Thyroid gland (tissue), 4 donors: ENCODE results near the gene ANO2. TPM values are rescaled to one million over a fixed set of nuclear protein-coding genes. Genes with fewer than 3 reads are reported as not detected.

ENCODE experiments used
- DNase-seq, 2 donors: peaks; one replicate each; pipeline ENCODE4 v3.0.0-alpha.2; 2019
- H3K27ac ChIP-seq, 3 donors: fragments of 200-600 bp; sonication (generic); 1 replicate in 2 of 3; 2 replicates in 1 of 3; pipeline ENCODE4 v1.5.1; 2016 to 2019; ENCODE audit warnings: mild to moderate bottlenecking in 1 of 3, moderate library complexity in 1 of 3
- H3K27me3 ChIP-seq: fragments of 200-600 bp; sonication (generic); one replicate; pipeline ENCODE4 v1.5.1; 2019
- H3K36me3 ChIP-seq, 2 donors: fragments of 200-600 bp; sonication (generic); one replicate each; pipeline ENCODE4 v1.5.1; 2016 to 2019
- H3K4me1 ChIP-seq, 2 donors: fragments of 200-600 bp; sonication (generic); one replicate each; pipeline ENCODE4 v1.5.1; 2017 to 2019
- H3K4me3 ChIP-seq, 3 donors: fragments of 200-600 bp; sonication (generic); replicated peaks in 1 of 3; 1 replicate in 2 of 3; 2 replicates in 1 of 3; pipeline ENCODE4 v1.5.1; 2016; ENCODE audit warnings: mild to moderate bottlenecking in 1 of 3
- H3K9me3 ChIP-seq: fragments of 200-600 bp; sonication (generic); one replicate; pipeline ENCODE4 v1.5.1; 2017
- POLR2A ChIP-seq, 2 donors: fragments of 450-650 bp; IDR thresholded peaks; one replicate each; pipeline ENCODE4 v1.6.1; 2017; ENCODE audit warnings: antibody characterized with exemption in 2 of 2, mild to moderate bottlenecking in 2 of 2, moderate library complexity in 1 of 2
- WGBS, 2 donors: methylation state at CpG; one replicate each; pipeline ENCODE4 v1.1.5; 2017; 5-methylcytosine and 5-hydroxymethylcytosine counted together
- intact Hi-C: fragments of 100-400 bp; cut with DNase I; formaldehyde crosslinking; loops from one replicate; pipeline ENCODE4 v1.15.1; 2023
- total RNA-seq, 4 donors: library from RNA; depleted of rRNA; stranded (reverse); fragments of >200 nt; gene quantifications; one replicate each; pipeline ENCODE4 v1.2.3, GENCODE V29; 2016
- TF ChIP-seq, protein P1 (sequence below), 6 experiments: fragments of 200-600 bp in 3 of 6; fragments of 450-650 bp in 3 of 6; sonication (generic) in 3 of 6; IDR thresholded peaks; one replicate each; pipeline ENCODE4 v1.5.1; 2016 to 2019; ENCODE audit warnings: antibody characterized with exemption in 6 of 6, mild to moderate bottlenecking in 2 of 6, inconsistent platforms in 1 of 6, moderate library complexity in 1 of 6

Gene ANO2
- total RNA-seq, 4 donors from 2014 or later = 0.78 to 7.0 (median 2.2) TPM

DNA sequence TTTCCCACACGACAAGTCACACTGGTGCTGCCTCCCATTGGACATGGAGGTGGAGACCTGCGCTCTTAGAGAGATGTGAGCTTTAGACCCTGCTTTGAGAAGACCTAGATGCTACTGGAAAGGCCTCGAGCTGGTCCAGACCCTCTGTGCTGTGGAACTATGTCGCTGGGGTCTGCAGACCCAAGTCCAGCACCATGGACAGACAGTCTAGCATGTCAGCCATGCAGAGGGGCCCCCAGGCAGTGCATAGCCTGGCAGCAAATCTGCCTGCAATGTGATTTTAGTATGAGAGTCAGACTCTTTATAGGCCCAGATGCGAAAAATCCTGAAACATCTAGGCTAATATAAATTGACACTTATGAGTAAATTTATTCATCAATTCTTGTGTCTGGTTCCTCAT lies 371.7 kb downstream of the ANO2 start:
- no peaks in the 10 kb centered on the region for H3K4me1 ChIP-seq
- H3K27ac ChIP-seq = no peak overlapping the region
- no peaks in the 10 kb centered on the region for H3K27me3 ChIP-seq
- no peaks in the 10 kb centered on the region for H3K36me3 ChIP-seq
- no peaks in the 10 kb centered on the region for H3K9me3 ChIP-seq
- TF ChIP-seq, protein P1, sequence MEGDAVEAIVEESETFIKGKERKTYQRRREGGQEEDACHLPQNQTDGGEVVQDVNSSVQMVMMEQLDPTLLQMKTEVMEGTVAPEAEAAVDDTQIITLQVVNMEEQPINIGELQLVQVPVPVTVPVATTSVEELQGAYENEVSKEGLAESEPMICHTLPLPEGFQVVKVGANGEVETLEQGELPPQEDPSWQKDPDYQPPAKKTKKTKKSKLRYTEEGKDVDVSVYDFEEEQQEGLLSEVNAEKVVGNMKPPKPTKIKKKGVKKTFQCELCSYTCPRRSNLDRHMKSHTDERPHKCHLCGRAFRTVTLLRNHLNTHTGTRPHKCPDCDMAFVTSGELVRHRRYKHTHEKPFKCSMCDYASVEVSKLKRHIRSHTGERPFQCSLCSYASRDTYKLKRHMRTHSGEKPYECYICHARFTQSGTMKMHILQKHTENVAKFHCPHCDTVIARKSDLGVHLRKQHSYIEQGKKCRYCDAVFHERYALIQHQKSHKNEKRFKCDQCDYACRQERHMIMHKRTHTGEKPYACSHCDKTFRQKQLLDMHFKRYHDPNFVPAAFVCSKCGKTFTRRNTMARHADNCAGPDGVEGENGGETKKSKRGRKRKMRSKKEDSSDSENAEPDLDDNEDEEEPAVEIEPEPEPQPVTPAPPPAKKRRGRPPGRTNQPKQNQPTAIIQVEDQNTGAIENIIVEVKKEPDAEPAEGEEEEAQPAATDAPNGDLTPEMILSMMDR (IDR thresholded peaks at IDR 0.05) = no peak
- no peak for TF ChIP-seq POLR2A (IDR thresholded peaks at IDR 0.05)
- 82 to 92% methylated on average over 5 of the region's 5 CpGs for WGBS, 2 donors
- no peak for DNase-seq
- no peak overlapping the region for H3K4me3 ChIP-seq
- intact Hi-C loops = no loop called here

DNA sequence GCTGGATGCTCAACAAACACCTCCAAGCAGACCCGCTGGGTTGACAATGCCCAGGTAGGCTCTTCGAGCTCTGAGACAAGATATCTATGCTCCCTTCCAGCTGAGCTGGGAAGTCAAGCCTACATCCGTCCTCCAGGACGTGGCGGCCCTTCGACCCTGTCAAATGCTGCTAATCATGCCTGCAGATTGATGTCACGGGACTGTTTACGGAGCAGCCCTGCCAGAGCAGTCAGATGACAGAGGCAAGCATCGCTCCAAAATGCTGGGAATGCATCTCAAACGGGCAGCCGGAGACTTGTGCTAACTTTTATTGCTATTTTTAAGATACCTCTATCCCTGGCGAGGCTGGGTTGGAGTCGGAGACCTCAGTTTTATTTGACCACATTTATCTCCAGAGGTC lies 373.9 kb downstream of the ANO2 start:
- H3K4me3 ChIP-seq = no peak overlapping the region
- no peaks in the 10 kb centered on the region for H3K4me1 ChIP-seq
- 70 to 71% methylated on average over 6 to 13 of the region's 13 CpGs for WGBS, 2 donors
- TF ChIP-seq, protein P1 (IDR thresholded peaks at IDR 0.05) = no peak
- no peak for TF ChIP-seq POLR2A (IDR thresholded peaks at IDR 0.05)
- no peak for DNase-seq
- no peaks in the 10 kb centered on the region for H3K9me3 ChIP-seq
- intact Hi-C loops = no loop called here
- no peaks in the 10 kb centered on the region for H3K36me3 ChIP-seq
- H3K27me3 ChIP-seq = no peaks in the 10 kb centered on the region
- H3K27ac ChIP-seq = no peak overlapping the region

DNA sequence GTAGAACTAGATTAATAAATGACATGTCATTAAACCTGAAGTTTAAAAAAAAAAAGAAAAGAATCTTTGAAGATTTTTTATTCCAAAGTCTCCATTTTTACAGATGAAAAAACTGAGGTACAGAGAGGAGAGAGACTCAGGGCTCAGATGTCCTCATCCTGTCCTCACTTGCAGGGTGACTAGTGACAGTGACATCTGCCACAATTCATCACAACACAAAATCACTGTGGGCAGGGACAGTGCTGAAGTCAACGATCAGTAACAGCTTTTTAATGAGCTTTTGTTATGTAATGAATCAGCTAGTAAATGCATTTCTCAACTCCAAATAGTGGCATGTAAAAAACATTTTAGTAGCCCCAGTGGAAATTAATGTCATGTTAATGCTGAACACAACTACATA lies 374.6 kb downstream of the ANO2 start:
- H3K27me3 ChIP-seq = no peaks in the 10 kb centered on the region
- no peaks in the 10 kb centered on the region for H3K36me3 ChIP-seq
- no peaks in the 10 kb centered on the region for H3K9me3 ChIP-seq
- no peak overlapping the region for H3K27ac ChIP-seq
- no peak overlapping the region for H3K4me3 ChIP-seq
- 39 to 52% methylated on average over 1 of the region's 1 CpG for WGBS, 2 donors
- no peaks in the 10 kb centered on the region for H3K4me1 ChIP-seq
- TF ChIP-seq, protein P1 (IDR thresholded peaks at IDR 0.05) = no peak
- no peak for TF ChIP-seq POLR2A (IDR thresholded peaks at IDR 0.05)
- intact Hi-C loops = no loop called here
- no peak for DNase-seq

DNA sequence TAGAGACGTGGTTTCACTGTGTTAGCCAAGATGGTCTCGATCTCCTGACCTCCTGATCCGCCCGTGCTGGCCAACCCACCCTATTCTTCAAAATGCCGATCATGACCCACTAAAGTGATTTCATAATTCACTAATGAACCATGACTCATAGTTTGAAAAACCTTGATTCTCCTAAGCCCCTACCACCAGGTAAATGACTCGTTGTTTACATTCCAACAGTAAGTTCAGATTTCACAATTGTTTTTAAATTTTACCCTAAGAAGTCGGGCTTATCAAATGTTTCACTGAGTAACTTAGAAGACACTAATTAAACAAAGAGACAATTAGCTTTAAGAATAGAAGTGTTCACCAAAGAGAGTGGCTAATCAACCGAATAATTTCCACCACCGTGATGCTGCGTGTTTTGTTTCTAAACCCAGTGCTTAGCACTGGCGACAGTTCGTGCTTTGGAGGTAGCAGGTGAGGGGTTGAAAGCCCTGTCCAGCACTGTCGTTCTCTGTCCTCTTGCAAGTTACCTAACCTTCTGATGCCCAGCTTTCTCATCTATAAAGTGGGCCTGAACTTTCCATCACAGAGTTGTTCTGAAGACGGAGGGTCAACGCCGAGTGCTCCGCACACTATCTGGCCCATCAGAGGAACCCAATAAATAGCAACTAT lies 376.6 kb downstream of the ANO2 start:
- TF ChIP-seq POLR2A (IDR thresholded peaks at IDR 0.05) = no peak
- TF ChIP-seq, protein P1 (IDR thresholded peaks at IDR 0.05) = no peak
- Histone ChIP-seq H3K4me1 (no peaks in the 10 kb centered on the region), H3K9me3 (no peaks in the 10 kb centered on the region), H3K36me3 (no peaks in the 10 kb centered on the region), H3K27me3 (no peaks in the 10 kb centered on the region), H3K4me3 (no peak overlapping the region), H3K27ac (no peak overlapping the region)
- intact Hi-C loops = no loop called here
- 71 to 76% methylated on average over 17 of the region's 17 CpGs for WGBS, 2 donors
- no peak for DNase-seq

DNA sequence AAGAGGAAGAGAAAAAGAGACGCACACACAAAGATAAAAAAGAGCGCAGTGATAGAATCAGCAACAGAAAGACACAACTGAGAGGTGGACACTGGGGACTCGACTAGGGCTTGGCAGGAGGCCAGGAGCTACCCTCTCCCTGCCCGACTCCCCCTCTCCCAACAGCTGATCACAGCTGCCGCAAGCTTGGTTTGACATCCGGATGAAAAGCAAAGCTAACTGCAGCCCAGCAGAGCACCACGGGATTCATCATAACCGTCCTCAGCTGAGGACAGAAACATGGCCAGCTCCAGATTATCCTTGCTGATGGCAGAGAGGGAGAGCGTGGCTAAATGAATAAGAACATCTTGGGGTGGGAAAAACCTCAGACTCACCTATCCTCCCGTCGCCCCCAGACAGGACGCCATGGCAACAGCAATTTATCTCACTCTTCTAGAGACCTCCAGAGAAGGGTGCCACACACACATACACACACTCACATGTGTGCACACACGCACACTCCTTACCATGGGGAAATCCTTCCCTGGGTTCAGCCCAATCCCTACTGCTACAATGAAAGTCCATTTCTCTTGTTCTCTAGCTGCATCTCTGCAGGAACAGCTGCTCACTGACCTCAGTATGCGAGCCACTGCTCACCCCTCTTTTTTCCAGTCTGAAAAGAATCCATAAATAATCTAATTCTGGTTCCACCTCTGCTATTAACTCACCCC lies 377.9 kb downstream of the ANO2 start:
- H3K9me3 ChIP-seq = no peaks in the 10 kb centered on the region
- no peaks in the 10 kb centered on the region for H3K27me3 ChIP-seq
- H3K27ac ChIP-seq = no peak overlapping the region
- no peak for DNase-seq
- intact Hi-C loops = no loop called here
- no peaks in the 10 kb centered on the region for H3K4me1 ChIP-seq
- H3K4me3 ChIP-seq = no peak overlapping the region
- no peak for TF ChIP-seq POLR2A (IDR thresholded peaks at IDR 0.05)
- TF ChIP-seq, protein P1 (IDR thresholded peaks at IDR 0.05) = no peak
- WGBS, 2 donors = 50 to 58% methylated on average over 14 of the region's 14 CpGs
- H3K36me3 ChIP-seq = no peaks in the 10 kb centered on the region
